GM23248 (cell line): ENCODE results near the gene CEACAM19. TPM values are rescaled to one million over a fixed set of nuclear protein-coding genes. Genes with fewer than 3 reads are reported as not detected.

ENCODE experiments used
- DNase-seq: peaks from one replicate; pipeline ENCODE4 v3.0.0-alpha.2; 2015
- H2AFZ ChIP-seq: fragments of 200-600 bp; sonication (generic); 2 replicates; pipeline ENCODE4 v1.6.1; 2016; ENCODE audit warnings: antibody characterized with exemption
- H3F3A ChIP-seq: fragments of 200-600 bp; sonication (generic); 2 replicates; pipeline ENCODE4 v1.6.1; 2016; ENCODE audit warnings: mild to moderate bottlenecking, antibody characterized with exemption, mixed run types; ENCODE audit not compliant: insufficient read depth
- H3K27ac ChIP-seq: fragments of 200-600 bp; sonication (generic); 2 replicates; pipeline ENCODE4 v1.5.1; 2016; ENCODE audit warnings: mild to moderate bottlenecking
- H3K27me3 ChIP-seq: fragments of 200-600 bp; sonication (generic); replicated peaks from 2 replicates; pipeline ENCODE4 v1.6.1; 2016; ENCODE audit warnings: mild to moderate bottlenecking; ENCODE audit not compliant: insufficient read depth
- H3K36me3 ChIP-seq: fragments of 200-600 bp; sonication (generic); 2 replicates; pipeline ENCODE4 v1.6.1; 2016; ENCODE audit warnings: low read depth, mild to moderate bottlenecking
- H3K4me1 ChIP-seq: fragments of 200-600 bp; sonication (generic); 2 replicates; pipeline ENCODE4 v1.6.1; 2016; ENCODE audit warnings: mild to moderate bottlenecking; ENCODE audit not compliant: insufficient read depth
- H3K4me2 ChIP-seq: fragments of 200-600 bp; sonication (generic); one replicate; pipeline ENCODE4 v1.6.1; 2016; ENCODE audit warnings: mild to moderate bottlenecking; ENCODE audit not compliant: unreplicated experiment
- H3K4me3 ChIP-seq: fragments of 200-600 bp; sonication (generic); 2 replicates; pipeline ENCODE4 v1.5.1; 2016; ENCODE audit warnings: mild to moderate bottlenecking
- H3K79me2 ChIP-seq: fragments of 200-600 bp; sonication (generic); 2 replicates; pipeline ENCODE4 v1.6.1; 2016; ENCODE audit warnings: mild to moderate bottlenecking; ENCODE audit not compliant: insufficient read depth
- H3K9ac ChIP-seq: fragments of 200-600 bp; sonication (generic); 2 replicates; pipeline ENCODE4 v1.6.1; 2016; ENCODE audit warnings: mild to moderate bottlenecking
- H3K9me2 ChIP-seq: fragments of 200-600 bp; sonication (generic); 2 replicates; pipeline ENCODE4 v1.6.1; 2016; ENCODE audit warnings: mixed run types, mild to moderate bottlenecking, moderate library complexity; ENCODE audit not compliant: insufficient read depth
- H3K9me3 ChIP-seq: fragments of 200-600 bp; sonication (generic); one replicate; pipeline ENCODE4 v1.6.1; 2017; ENCODE audit warnings: low read depth
- H4K20me1 ChIP-seq: fragments of 200-600 bp; sonication (generic); 2 replicates; pipeline ENCODE4 v1.6.0; 2016; ENCODE audit not compliant: insufficient read depth
- EZH2 ChIP-seq: fragments of 200-600 bp; sonication (generic); IDR thresholded peaks from 2 replicates; pipeline ENCODE4 v1.6.1; 2018; ENCODE audit warnings: antibody characterized with exemption, mild to moderate bottlenecking; ENCODE audit not compliant: insufficient read depth, poor library complexity, severe bottlenecking
- EZH2phosphoT487 ChIP-seq: fragments of 200-600 bp; sonication (generic); IDR thresholded peaks from 2 replicates; pipeline ENCODE4 v1.6.1; 2018; ENCODE audit warnings: antibody characterized with exemption, moderate library complexity, mild to moderate bottlenecking, low read depth; ENCODE audit not compliant: insufficient read depth
- WGBS, 2 experiments: methylation state at CpG; one replicate each; pipeline ENCODE4 v1.1.6; 2015 to 2017; ENCODE audit warnings: low lambda C conversion rate in 2 of 2, low coverage in 1 of 2; ENCODE audit errors: missing lambda C conversion rate in 2 of 2; 5-methylcytosine and 5-hydroxymethylcytosine counted together
- in situ Hi-C: fragments of 300-500 bp; cut with MboI; formaldehyde crosslinking; loops from 2 replicates; pipeline ENCODE4 v1.15.0; 2020
- polyA plus RNA-seq: library from polyadenylated mRNA; unstranded; fragments of >200 nt; fragmentation: Nextera tagmentation; extraction: Ambion mirVana; gene quantifications from 2 replicates; pipeline ENCODE4 v1.2.1, GENCODE V29; 2016
- total RNA-seq: library from RNA; depleted of rRNA; stranded (reverse); fragments of >200 nt; shearing (Covaris generic); gene quantifications from 2 replicates; pipeline ENCODE4 v1.2.3, GENCODE V29; 2014

CEACAM19 gene
- total and polyA plus RNA-seq, 2 experiments from 2014 or later: 1.7 to 1.9 TPM

GRCh38 chr19:44684892-44685863, 13.9 kb downstream of the CEACAM19 start:
- Histone ChIP-seq H3K4me1 (0 out of 2 replicates have a peak, but pooled peaks cover 6% of the 10 kb centered on the region), H3K27ac (peak overlapping the region; percentile 59), H3K79me2 (no peaks in the 10 kb centered on the region), H3F3A (peaks cover 9% of the 10 kb centered on the region; the same call in 1 of the 2 replicates), H3K9me3 (no peaks in the 10 kb centered on the region), H4K20me1 (no peaks in the 10 kb centered on the region), H3K27me3 (no peaks in the 10 kb centered on the region), H3K9ac (peak overlapping the region; percentile 31), H3K4me2 (peak overlapping the region; percentile 27), H3K36me3 (no peaks in the 10 kb centered on the region), H3K4me3 (no peak overlapping the region), H3K9me2 (no peaks in the 10 kb centered on the region), H2AFZ (peak overlapping the region; percentile 32; the same call in 1 of the 2 replicates)
- no peak for TF ChIP-seq EZH2
- TF ChIP-seq EZH2phosphoT487: 0 out of 2 replicates have a peak, but pooled peaks have one; percentile 73
- in situ Hi-C loops: no loop called here
- 39 to 44% methylated on average over 24 to 25 of the region's 25 CpGs for WGBS, 2 experiments
- peak; percentile 93 for DNase-seq

GRCh38 chr19:44685877-44686276, 14.6 kb downstream of the CEACAM19 start:
- Histone ChIP-seq H4K20me1 (no peaks in the 10 kb centered on the region), H3K9me3 (no peaks in the 10 kb centered on the region), H3K4me3 (no peak overlapping the region), H3K36me3 (no peaks in the 10 kb centered on the region), H3K4me2 (no peak overlapping the region), H3K9me2 (no peaks in the 10 kb centered on the region), H2AFZ (no peak overlapping the region), H3K79me2 (no peaks in the 10 kb centered on the region), H3F3A (peaks cover 9% of the 10 kb centered on the region; the same call in 1 of the 2 replicates), H3K27me3 (no peaks in the 10 kb centered on the region), H3K27ac (peak overlapping the region; percentile 59; the same call in 1 of the 2 replicates), H3K4me1 (0 out of 2 replicates have a peak, but pooled peaks cover 6% of the 10 kb centered on the region), H3K9ac (no peak overlapping the region)
- in situ Hi-C loops: no loop called here
- 86 to 91% methylated on average over 4 of the region's 4 CpGs for WGBS, 2 experiments
- TF ChIP-seq EZH2 (no peak), EZH2phosphoT487 (no peak)
- peak; percentile 25 for DNase-seq

- Histone ChIP-seq H3K27ac (no peak overlapping the region), H3K27me3 (no peaks in the 10 kb centered on the region), H3K4me3 (no peak overlapping the region), H3K9me2 (no peaks in the 10 kb centered on the region), H3K9ac (no peak overlapping the region), H3K9me3 (no peaks in the 10 kb centered on the region), H3F3A (peaks cover 9% of the 10 kb centered on the region; the same call in 1 of the 2 replicates), H3K36me3 (no peaks in the 10 kb centered on the region), H4K20me1 (no peaks in the 10 kb centered on the region), H3K4me2 (no peak overlapping the region), H2AFZ (no peak overlapping the region), H3K79me2 (no peaks in the 10 kb centered on the region), H3K4me1 (peaks cover 9% of the 10 kb centered on the region; the same call in 1 of the 2 replicates)
- WGBS, 2 experiments: 92 to 98% methylated on average over 4 of the region's 4 CpGs
- no peak for DNase-seq
- TF ChIP-seq EZH2: no peak
- no peak for TF ChIP-seq EZH2phosphoT487
- in situ Hi-C loops: no loop called here
These were observed 15.6 kb downstream of the CEACAM19 start for GRCh38 chr19:44686896-44687295.

- in situ Hi-C loops: no loop called here
- no peak overlapping the region for H3K4me2 ChIP-seq
These were observed 16.6 kb downstream of the CEACAM19 start for GRCh38 chr19:44687888-44688287.

More at GRCh38 chr19:44687888-44688287, 16.6 kb downstream of the CEACAM19 start:
- Histone ChIP-seq H3K9me2 (no peaks in the 10 kb centered on the region), H3F3A (peaks cover 9% of the 10 kb centered on the region; the same call in 1 of the 2 replicates), H3K4me3 (no peak overlapping the region), H3K27me3 (no peaks in the 10 kb centered on the region), H3K27ac (no peak overlapping the region), H3K36me3 (no peaks in the 10 kb centered on the region), H3K9me3 (no peaks in the 10 kb centered on the region), H3K4me1 (peaks cover 10% of the 10 kb centered on the region; the same call in 1 of the 2 replicates), H4K20me1 (no peaks in the 10 kb centered on the region), H3K79me2 (no peaks in the 10 kb centered on the region), H2AFZ (no peak overlapping the region), H3K9ac (no peak overlapping the region)
- DNase-seq: no peak
- no peak for TF ChIP-seq EZH2
- no peak for TF ChIP-seq EZH2phosphoT487
- 90 to 95% methylated on average over 7 of the region's 7 CpGs for WGBS, 2 experiments
